Measurements from ENCODE around the gene SRXN1. TPM values are rescaled to one million over a fixed set of nuclear protein-coding genes. Genes with fewer than 3 reads are reported as not detected.

Gene SRXN1
- total RNA-seq, 3 donors from 2014 or later = 16.2 to 30.2 (median 21.1) TPM

- no peak overlapping the region for H3K4me3 ChIP-seq
- no peak overlapping the region for H3K27ac ChIP-seq
- TF ChIP-seq POLR2AphosphoS5 (IDR thresholded peaks at IDR 0.05) = no peak
- no peak for TF ChIP-seq POLR2A (IDR thresholded peaks at IDR 0.05)
- TF ChIP-seq CTCF (IDR thresholded peaks at IDR 0.05) = no peak
- H3K4me1 ChIP-seq = no peaks in the 10 kb centered on the region
- peaks cover 0 to 67% of the 10 kb centered on the region in 2 donors for H3K27me3 ChIP-seq
- intact Hi-C loops (cut with DNase I; ENCODE audit: low total_unique reads) = no loop called here
- H3K36me3 ChIP-seq = no peaks in the 10 kb centered on the region
- no peak for DNase-seq (ENCODE audit: low spot score in 2 of 2)
- H3K9me3 ChIP-seq = no peaks in the 10 kb centered on the region
Measured at GRCh38 chr20:661474-662270, 8.7 kb upstream of the SRXN1 start.

- no peaks in the 10 kb centered on the region for H3K9me3 ChIP-seq
- no peak for DNase-seq (ENCODE audit: low spot score in 2 of 2)
- H3K27me3 ChIP-seq = peaks cover 0 to 40% of the 10 kb centered on the region in 2 donors
- intact Hi-C loops (cut with DNase I; ENCODE audit: low total_unique reads) = no loop called here
- no peak overlapping the region for H3K27ac ChIP-seq
- no peak for TF ChIP-seq POLR2A (IDR thresholded peaks at IDR 0.05)
- TF ChIP-seq CTCF (IDR thresholded peaks at IDR 0.05) = no peak
- no peak for TF ChIP-seq POLR2AphosphoS5 (IDR thresholded peaks at IDR 0.05)
- H3K4me1 ChIP-seq = no peaks in the 10 kb centered on the region
- H3K4me3 ChIP-seq = no peak overlapping the region
- no peaks in the 10 kb centered on the region for H3K36me3 ChIP-seq
Measured at GRCh38 chr20:658731-659291, 5.8 kb upstream of the SRXN1 start.

- H3K27me3 ChIP-seq = peaks cover 0 to 34% of the 10 kb centered on the region in 2 donors
- H3K27ac ChIP-seq = no peak overlapping the region
- no peak for DNase-seq (ENCODE audit: low spot score in 2 of 2)
- H3K4me3 ChIP-seq = no peak overlapping the region
- H3K9me3 ChIP-seq = no peaks in the 10 kb centered on the region
- no peaks in the 10 kb centered on the region for H3K36me3 ChIP-seq
- no peak for TF ChIP-seq CTCF (IDR thresholded peaks at IDR 0.05)
- TF ChIP-seq POLR2AphosphoS5 (IDR thresholded peaks at IDR 0.05) = no peak
- no peak for TF ChIP-seq POLR2A (IDR thresholded peaks at IDR 0.05)
- no peaks in the 10 kb centered on the region for H3K4me1 ChIP-seq
- intact Hi-C loops (cut with DNase I; ENCODE audit: low total_unique reads) = no loop called here
Measured at GRCh38 chr20:658202-658601, 5.2 kb upstream of the SRXN1 start.

GRCh38 chr20:655726-656624, 3.0 kb upstream of the SRXN1 start:
- H3K27ac ChIP-seq = no peak overlapping the region
- intact Hi-C loops (cut with DNase I; ENCODE audit: low total_unique reads) = no loop called here
- DNase-seq (ENCODE audit: low spot score in 2 of 2) = no peak
- peaks cover 0 to 12% of the 10 kb centered on the region in 2 donors for H3K27me3 ChIP-seq
- no peak overlapping the region for H3K4me3 ChIP-seq
- no peaks in the 10 kb centered on the region for H3K9me3 ChIP-seq
- no peaks in the 10 kb centered on the region for H3K36me3 ChIP-seq
- TF ChIP-seq POLR2A (IDR thresholded peaks at IDR 0.05) (no peak), CTCF (IDR thresholded peaks at IDR 0.05) (no peak), POLR2AphosphoS5 (IDR thresholded peaks at IDR 0.05) (no peak)
- H3K4me1 ChIP-seq = no peaks in the 10 kb centered on the region
